NOMO-1 (cell line): ENCODE data around the gene DHX34.

Experiments
- DNase-seq, 2 experiments: peaks; one replicate each; lab custom pipeline; 2025; ENCODE audit not compliant: unreplicated experiment in 2 of 2; lab: John Stamatoyannopoulos, UW

DHX34 gene

GRCh38 chr19:47417107-47417745 lies 68.1 kb downstream of the DHX34 start:
- no peak for DNase-seq

GRCh38 chr19:47417746-47418691 lies 68.9 kb downstream of the DHX34 start:
- no peak for DNase-seq

GRCh38 chr19:47418692-47419029 lies 69.5 kb downstream of the DHX34 start:
- DNase-seq: no peak

GRCh38 chr19:47419030-47419783 lies 70.1 kb downstream of the DHX34 start, which contains the start of gene MEIS3:
Gene MEIS3 (minus strand): TSS chr19:47419527. CDS start chr19:47419081, 446 bp downstream.
- DNase-seq: no peak

- DNase-seq: no peak
Observed at GRCh38 chr19:47419789-47420188, 70.7 kb downstream of the DHX34 start.

GRCh38 chr19:47421244-47421786 lies 72.2 kb downstream of the DHX34 start:
- DNase-seq: no peak

- DNase-seq: no peak
Observed at GRCh38 chr19:47421844-47422395, 72.8 kb downstream of the DHX34 start.

GRCh38 chr19:47422417-47423163 lies 73.5 kb downstream of the DHX34 start:
- DNase-seq: no peak

GRCh38 chr19:47423203-47423882 lies 74.2 kb downstream of the DHX34 start:
- DNase-seq: no peak

- DNase-seq: peak; percentile 52
Observed at GRCh38 chr19:47427241-47428176, 78.4 kb downstream of the DHX34 start.

- peak; percentile 92 to 94 for DNase-seq
Observed at GRCh38 chr19:47428177-47428894, 79.2 kb downstream of the DHX34 start.

- DNase-seq: no peak
Observed at GRCh38 chr19:47429140-47429793, 80.2 kb downstream of the DHX34 start.

- peak in 1 of 2 experiments; percentile 28 for DNase-seq
Observed at GRCh38 chr19:47430041-47430802, 81.1 kb downstream of the DHX34 start.

GRCh38 chr19:47432091-47432490 lies 83.0 kb downstream of the DHX34 start:
- no peak for DNase-seq
